ENCODE results near the gene PACRG.

PACRG gene

GRCh38 chr6:162710936-162711335 is 16.8 kb upstream of the PACRG start:
- no peak for DNase-seq

- DNase-seq: no peak
These were observed 16.4 kb upstream of the PACRG start for GRCh38 chr6:162711376-162711775.

- DNase-seq: no peak
These were observed 15.1 kb upstream of the PACRG start for GRCh38 chr6:162712694-162713093.

- no peak for DNase-seq
These were observed 13.6 kb upstream of the PACRG start for GRCh38 chr6:162713974-162714780.

GRCh38 chr6:162715601-162716000 is 12.2 kb upstream of the PACRG start:
- DNase-seq: no peak

- no peak for DNase-seq
These were observed 8.2 kb upstream of the PACRG start for GRCh38 chr6:162719528-162719927.

- no peak for DNase-seq
These were observed 6.4 kb upstream of the PACRG start for GRCh38 chr6:162721404-162721687.

- DNase-seq: no peak
These were observed 5.5 kb upstream of the PACRG start for GRCh38 chr6:162722226-162722625.

GRCh38 chr6:162722633-162723032 is 5.1 kb upstream of the PACRG start:
- no peak for DNase-seq

- DNase-seq: no peak
These were observed 840 bp upstream of the PACRG start for GRCh38 chr6:162726947-162727321.

GRCh38 chr6:162728197-162728596 is 423 bp downstream of the PACRG start:
- peak; percentile 73 for DNase-seq

- no peak for DNase-seq
These were observed 932 bp downstream of the PACRG start for GRCh38 chr6:162728706-162729105.

GRCh38 chr6:162730502-162730901 is 2.7 kb downstream of the PACRG start:
- DNase-seq: no peak

GRCh38 chr6:162733489-162733888 is 5.7 kb downstream of the PACRG start:
- DNase-seq: no peak

- DNase-seq: no peak
These were observed 9.2 kb downstream of the PACRG start for GRCh38 chr6:162736961-162737360.

- no peak for DNase-seq
These were observed 23.0 kb downstream of the PACRG start for GRCh38 chr6:162750776-162751175.

- DNase-seq: no peak
These were observed 23.6 kb downstream of the PACRG start for GRCh38 chr6:162751211-162751859.

GRCh38 chr6:162753775-162754174 is 26.0 kb downstream of the PACRG start:
- DNase-seq: no peak

- DNase-seq: no peak
These were observed 42.4 kb downstream of the PACRG start for GRCh38 chr6:162770136-162770535.

- no peak for DNase-seq
These were observed 43.2 kb downstream of the PACRG start for GRCh38 chr6:162770955-162771354.

GRCh38 chr6:162772466-162772865 is 44.7 kb downstream of the PACRG start:
- DNase-seq: no peak

GRCh38 chr6:162773996-162774395 is 46.2 kb downstream of the PACRG start:
- DNase-seq: no peak

GRCh38 chr6:162777091-162777490 is 49.3 kb downstream of the PACRG start:
- no peak for DNase-seq

GRCh38 chr6:162778603-162779002 is 50.8 kb downstream of the PACRG start:
- DNase-seq: no peak

All from NCI-H748 treated with DMSO at 0.1 percent for 48 hours (cell line).